GM12878 (cell line): ENCODE measurements around the gene ADSS2. TPM values are rescaled to one million over a fixed set of nuclear protein-coding genes. Genes with fewer than 3 reads are reported as not detected.

Source experiments
- ATAC-seq: fragments of 200-7000 bp; cut with Tn5 transposase; 3 replicates; pipeline ENCODE4 v1.9.1; 2020; ENCODE audit warnings: mild to moderate bottlenecking, moderate library complexity
- BruUV-seq: library from RNA; stranded (reverse); fragments of 400-500 nt; replicated peaks from 2 replicates; lab custom pipeline; 2021; lab: Mats Ljungman, UMichigan
- CTCF ChIA-PET: fragments of 300-600 bp; sonication (Branson Sonifier 250); formaldehyde crosslinking; extraction: SDS; loops from one replicate; lab custom pipeline; 2021; ENCODE audit warnings: inconsistent platforms; lab: Yijun Ruan, JAX
- POLR2A ChIA-PET: fragments of 350-600 bp; formaldehyde crosslinking; extraction: SDS; loops from one replicate; lab custom pipeline; 2021; ENCODE audit warnings: inconsistent platforms; lab: Charles Lee
- RAD21 ChIA-PET: fragments of 300-600 bp; sonication (Branson Sonifier 250); formaldehyde crosslinking; loops from one replicate; lab custom pipeline; 2023; ENCODE audit warnings: antibody characterized with exemption; ENCODE audit not compliant: unreplicated experiment; lab: Charles Lee
- SMC1A ChIA-PET: fragments of 300-600 bp; sonication (Branson Sonifier 250); formaldehyde crosslinking; loops from one replicate; lab custom pipeline; 2023; ENCODE audit not compliant: unreplicated experiment, uncharacterized antibody; lab: Charles Lee
- DNase-seq: peaks from one replicate; pipeline ENCODE4 v3.0.0-alpha.2; 2011; ENCODE audit warnings: low read depth, low spot score
- FAIRE-seq: peaks from 3 replicates; lab custom pipeline; 2011; peaks lifted over from hg19 to GRCh38; lab: Jason Lieb, UNC
- H2AFZ ChIP-seq: 2 replicates; pipeline ENCODE4 v1.6.0; 2011; ENCODE audit warnings: low read depth, low read length, control low read depth; ENCODE audit not compliant: control insufficient read depth
- H3K27ac ChIP-seq: 2 replicates; pipeline ENCODE4 v1.5.1; 2011; ENCODE audit warnings: control low read depth; ENCODE audit not compliant: control insufficient read depth, insufficient read depth
- H3K27me3 ChIP-seq, 2 experiments: replicated peaks in 1 of 2; 2 replicates each; pipeline versions ENCODE4 v1.6.0 to v1.6.1; 2011; ENCODE audit warnings: low read length in 1 of 2; ENCODE audit not compliant: control insufficient read depth in 2 of 2, insufficient read depth in 2 of 2
- H3K36me3 ChIP-seq, 2 experiments: 2 replicates each; pipeline ENCODE4 v1.5.1; 2011; ENCODE audit warnings: low read length in 1 of 2; ENCODE audit not compliant: control insufficient read depth in 2 of 2, insufficient read depth in 2 of 2
- H3K4me1 ChIP-seq: 2 replicates; pipeline ENCODE4 v1.6.1; 2011; ENCODE audit warnings: mild to moderate bottlenecking, low read length, moderate library complexity, mixed read lengths; ENCODE audit not compliant: control insufficient read depth, insufficient read depth
- H3K4me2 ChIP-seq: 2 replicates; pipeline ENCODE4 v1.6.0; 2011; ENCODE audit warnings: control low read depth; ENCODE audit not compliant: control insufficient read depth, insufficient read depth
- H3K4me3 ChIP-seq: fragments of 200-600 bp; sonication (generic); 2 replicates; pipeline ENCODE4 v1.5.1; 2016
- H3K79me2 ChIP-seq: 2 replicates; pipeline ENCODE4 v1.6.0; 2011; ENCODE audit warnings: low read length; ENCODE audit not compliant: control insufficient read depth, insufficient read depth
- H3K9ac ChIP-seq: 2 replicates; pipeline ENCODE4 v1.8.0; 2011; ENCODE audit warnings: low read length, control low read depth, mixed read lengths; ENCODE audit not compliant: control insufficient read depth, insufficient read depth
- H3K9me3 ChIP-seq: replicated peaks from 3 replicates; pipeline ENCODE4 v1.5.1; 2011; ENCODE audit warnings: mild to moderate bottlenecking, low read length; ENCODE audit not compliant: control insufficient read depth, insufficient read depth
- H4K20me1 ChIP-seq: 2 replicates; pipeline ENCODE4 v1.6.0; 2011; ENCODE audit not compliant: control insufficient read depth, insufficient read depth
- ASH2L ChIP-seq: fragments of 300-600, 200-600 bp; sonication (generic); IDR thresholded peaks from 2 replicates; pipeline ENCODE4 v1.6.1; 2017; ENCODE audit warnings: low read depth, mild to moderate bottlenecking, borderline replicate concordance
- FOXM1 ChIP-seq: IDR thresholded peaks from 2 replicates; pipeline ENCODE4 v1.6.1; 2012; ENCODE audit warnings: low read depth, mild to moderate bottlenecking, inconsistent platforms, low read length, moderate library complexity
- SPI1 ChIP-seq: IDR thresholded peaks from 2 replicates; pipeline ENCODE4 v1.6.1; 2011; ENCODE audit warnings: low read depth, mild to moderate bottlenecking, low read length, moderate library complexity, borderline replicate concordance; ENCODE audit not compliant: insufficient read depth
- TARDBP ChIP-seq: IDR thresholded peaks from 2 replicates; pipeline ENCODE4 v1.6.1; 2016; ENCODE audit warnings: borderline replicate concordance
- WGBS: methylation state at CpG from one replicate; pipeline ENCODE4 v1.1.6; 2016; ENCODE audit warnings: low lambda C conversion rate; ENCODE audit not compliant: insufficient replicate concordance, insufficient coverage; ENCODE audit errors: missing lambda C conversion rate; 5-methylcytosine and 5-hydroxymethylcytosine counted together
- in situ Hi-C: fragments of 300-500 bp; cut with MboI; formaldehyde crosslinking; loops from 9 replicates; pipeline ENCODE4 v1.14.3; 2018; ENCODE audit warnings: mixed read lengths
- intact Hi-C: fragments of 100-400 bp; cut with micrococcal nuclease; formaldehyde crosslinking; loops from one replicate; pipeline ENCODE4 v1.14.2; 2022; ENCODE audit not compliant: unreplicated experiment
- polyA plus RNA-seq, 11 experiments: library from polyadenylated mRNA; depleted of rRNA in 4 of 11; unstranded in 6 of 11; stranded (reverse) in 5 of 11; fragments of >200 nt; fragmentation: Nextera tagmentation in 4 of 11; fragmentation: Illumina TruSeq in 1 of 11; extraction: Ambion mirVana in 4 of 11; extraction: Trizol in 1 of 11; gene quantifications; 1 replicate in 1 of 11; 2 replicates in 10 of 11; pipeline versions ENCODE4 v1.2.1 to v1.2.3, GENCODE V29; 2011 to 2016; ENCODE audit warnings: inconsistent platforms in 2 of 11, missing spikeins in 2 of 11, low read depth in 1 of 11
- total RNA-seq, 4 experiments: library from RNA; depleted of rRNA in 3 of 4; stranded (reverse); fragments of >200 nt in 3 of 4; fragmentation: Illumina TruSeq in 1 of 4; extraction: Trizol in 1 of 4; gene quantifications; 2 replicates each; pipeline versions ENCODE4 v1.2.1 to v1.2.3, GENCODE V29; 2013 to 2021

ADSS2 gene
- total and polyA plus RNA-seq, 10 of the 15 experiments (the other 5 are each of a cell fraction or from before 2014, with no cell fraction given): 8.1 to 49.3 (median 40.6) TPM

DNA sequence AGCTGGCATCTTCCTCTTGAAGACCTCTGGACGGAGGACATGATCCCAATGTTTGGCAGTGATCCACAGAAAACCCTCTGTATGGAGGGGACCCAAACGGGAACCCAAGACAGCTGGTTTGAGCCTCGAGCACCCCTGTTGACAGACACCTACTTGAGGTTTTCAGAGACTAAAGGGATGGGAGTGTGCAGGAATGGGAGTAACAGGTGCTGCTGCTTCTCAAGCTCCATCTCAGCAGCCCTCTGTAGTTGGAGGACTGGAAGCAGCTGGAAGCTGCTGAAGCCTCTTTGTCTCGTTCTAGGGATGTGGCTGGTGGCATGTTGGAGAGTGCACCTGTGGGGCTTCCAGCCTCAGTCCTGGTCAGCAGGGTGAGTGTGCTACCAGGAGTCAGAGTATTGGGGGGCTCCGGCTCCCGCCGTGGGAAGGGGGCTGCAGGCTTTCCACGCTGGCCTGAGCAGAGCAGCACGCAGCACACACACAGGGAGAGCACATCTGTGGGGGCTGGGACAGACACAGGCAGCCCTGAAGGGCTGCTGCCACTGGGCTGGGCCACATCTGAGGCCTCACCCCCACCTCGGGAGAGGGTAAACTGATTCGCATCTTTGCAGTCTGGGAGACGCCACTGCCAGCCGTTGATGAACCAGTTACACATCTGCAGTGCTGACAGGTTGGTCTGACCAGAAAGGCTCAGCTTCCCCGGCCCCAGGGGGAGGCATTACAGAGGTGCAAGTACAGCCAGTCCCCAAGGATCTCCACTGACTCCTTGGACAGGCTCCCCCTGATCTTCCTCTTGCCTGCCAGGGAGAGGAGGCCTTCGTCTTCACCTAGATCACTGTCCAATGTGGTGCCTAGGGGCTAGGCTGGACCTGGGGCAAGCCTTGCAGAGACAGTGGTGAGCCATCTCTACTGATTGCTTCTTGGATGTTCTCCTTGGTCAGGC is 56.6 kb downstream of the ADSS2 start (continued):
- TF ChIP-seq SPI1: no peak
- no peak for TF ChIP-seq FOXM1
- no peak for TF ChIP-seq TARDBP

DNA sequence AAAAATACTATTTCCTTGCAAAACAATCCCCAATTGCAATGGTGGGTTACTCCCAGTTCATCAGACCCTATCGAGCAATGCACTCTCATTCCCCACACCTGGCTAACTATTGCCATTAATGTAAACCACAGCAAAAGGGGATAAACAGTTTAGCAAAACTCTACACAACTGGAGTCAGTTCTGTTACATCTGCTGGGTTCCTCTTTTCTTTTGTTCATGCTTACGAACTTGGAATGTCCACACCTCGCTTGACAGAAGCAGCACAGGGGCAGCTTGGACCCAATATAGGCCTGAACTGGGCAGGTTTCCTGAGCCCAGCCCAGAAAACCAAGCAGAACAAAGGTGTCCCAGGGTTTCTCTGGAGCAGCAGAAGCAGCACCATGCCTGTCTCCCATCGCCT is 57.4 kb downstream of the ADSS2 start:
- no peak for FAIRE-seq
- H3K79me2 ChIP-seq: no peaks in the 10 kb centered on the region
- no peak overlapping the region for H3K4me3 ChIP-seq
- TF ChIP-seq ASH2L: no peak
- H4K20me1 ChIP-seq: no peaks in the 10 kb centered on the region
- ChIA-PET CTCF (interaction anchor here (0.6 kb wide), 1 partner anchor 98 kb away, joined by 3 read pairs; no protein-coding TSS in a partner anchor), RAD21 (no interaction called here), SMC1A (interaction anchor here (0.6 kb wide), 1 partner anchor 708 kb away, joined by 3 read pairs; no protein-coding TSS in a partner anchor), POLR2A (no interaction called here)
- ATAC-seq: no peak; the same call in 2 of the 3 replicates
- 0 out of 2 replicates have a peak, but pooled peaks cover 2% of the 10 kb centered on the region for H3K4me1 ChIP-seq
- H3K4me2 ChIP-seq: no peak overlapping the region
- H2AFZ ChIP-seq: no peak overlapping the region
- WGBS: 89% methylated on average over 4 of the region's 4 CpGs
- in situ Hi-C loops: no loop called here
- no TSS peak for BruUV-seq
- intact Hi-C loops: no loop called here
- no peaks in the 10 kb centered on the region for H3K36me3 ChIP-seq
- H3K27me3 ChIP-seq: no peaks in the 10 kb centered on the region
- no peak for DNase-seq
- H3K9me3 ChIP-seq: no peaks in the 10 kb centered on the region
- no peak overlapping the region for H3K27ac ChIP-seq
- no peak overlapping the region for H3K9ac ChIP-seq
